ENCODE data around the gene KIF13A. TPM values are rescaled to one million over a fixed set of nuclear protein-coding genes. Genes with fewer than 3 reads are reported as not detected.

KIF13A gene
- total and polyA plus RNA-seq, 2 donors (not counting 3 experiments of a cell fraction or from before 2014, with no cell fraction given) = 24.9 to 65.8 TPM

GRCh38 chr6:17959302-17959701, 28.1 kb downstream of the KIF13A start:
- Histone ChIP-seq H3K27ac (ENCODE audit: insufficient read depth, low read depth, low read length) (no peak overlapping the region), H3K4me2 (ENCODE audit: insufficient read depth, low read length) (no peak overlapping the region), H2AFZ (ENCODE audit: low read depth, low read length) (no peak overlapping the region), H3K27me3 (ENCODE audit: control insufficient read depth in 2 of 2, insufficient read depth in 2 of 2, low read length in 2 of 2) (no peaks in the 10 kb centered on the region), H3K36me3 (ENCODE audit: control insufficient read depth in 2 of 2, extremely low read depth in 1 of 2, insufficient read depth in 2 of 2, low read length in 2 of 2) (no peaks in the 10 kb centered on the region), H3K9ac (replicated peaks; ENCODE audit: extremely low read depth, insufficient read depth, low read length) (no peak overlapping the region), H3K79me2 (ENCODE audit: control insufficient read depth, insufficient read depth, low read length) (peaks cover 51% of the 10 kb centered on the region), H3K4me1 (ENCODE audit: control insufficient read depth, extremely low read depth, insufficient read depth, low read length) (no peaks in the 10 kb centered on the region), H3K9me3 (replicated peaks; ENCODE audit: control insufficient read depth, insufficient read depth, low read length) (no peaks in the 10 kb centered on the region), H3K9me1 (replicated peaks; ENCODE audit: control insufficient read depth, extremely low read depth, insufficient read depth, low read length) (no peaks in the 10 kb centered on the region), H3K4me3 (replicated peaks in 1 of 3; ENCODE audit: insufficient read depth in 1 of 3, low read depth in 1 of 3, low read length in 3 of 3) (no peak overlapping the region), H4K20me1 (replicated peaks; ENCODE audit: control insufficient read depth, extremely low read depth, insufficient read depth, low read length) (no peaks in the 10 kb centered on the region)
- DNase-seq (ENCODE audit: low read depth, low spot score) (no peak), FAIRE-seq (no peak)
- CTCF ChIA-PET = interaction anchor here (0.9 kb wide), 1 partner anchor 14 kb away, joined by 4 read pairs; no protein-coding TSS in a partner anchor
- TF ChIP-seq GATA2 (IDR thresholded peaks at IDR 0.05; ENCODE audit: insufficient read depth, insufficient read length, low read depth, low read length) = no peak
- no peak for TF ChIP-seq POLR2AphosphoS5 (IDR thresholded peaks at IDR 0.05; ENCODE audit: insufficient read depth, low read depth, low read length)
- TF ChIP-seq JUN (IDR thresholded peaks at IDR 0.05; ENCODE audit: borderline replicate concordance, insufficient read depth, insufficient read length, low read depth) = no peak
- no peak for TF ChIP-seq MAX (IDR thresholded peaks at IDR 0.05; ENCODE audit: insufficient read depth, insufficient read length)
- TF ChIP-seq MYC (IDR thresholded peaks at IDR 0.05; ENCODE audit: low read depth, low read length) = no peak
- TF ChIP-seq FOS (IDR thresholded peaks at IDR 0.05; ENCODE audit: borderline replicate concordance, insufficient read depth, low read length) = no peak
- no peak for TF ChIP-seq EZH2 (IDR thresholded peaks at IDR 0.05; ENCODE audit: borderline replicate concordance, low read depth, low read length, severe bottlenecking)
- TF ChIP-seq CTCF (IDR thresholded peaks at IDR 0.05; ENCODE audit: extremely low read depth in 1 of 2, insufficient read depth in 1 of 2, low read depth in 1 of 2, low read length in 2 of 2) = no peak
- TF ChIP-seq POLR2A (IDR thresholded peaks at IDR 0.05; ENCODE audit: low read depth, low read length) = no peak
- intact Hi-C loops (cut with micrococcal nuclease) = no loop called here
- dilution Hi-C loops (cut with MboI; ENCODE audit: extremely low pct_ligation_motif_present, low sequenced_read_pairs) = no loop called here
- POLR2A ChIA-PET = no interaction called here
- BruUV-seq (replicated peaks) = no TSS peak

Data from endothelial cell of umbilical vein (primary cell).